CD4-positive, alpha-beta T cell treated with Interleukin-10 for 1 hour (primary cell): Measurements from ENCODE around the gene CRACR2A.
A peak's percentile ranks its signal among the peaks of the same experiment; 100 is the strongest.

Source experiments
- DNase-seq: peaks from one replicate; pipeline ENCODE4 v3.0.0-alpha.2; 2020

The CRACR2A gene

GRCh38 chr12:3752741-3753486 is at the start of gene CRACR2A:
CRACR2A (minus strand) TSS chr12:3753109; CDS start chr12:3696999, 56,110 bp downstream.
- DNase-seq, result peak; percentile 85

- DNase-seq, result no peak
These were observed 44.7 kb upstream of the CRACR2A start for GRCh38 chr12:3797531-3798048.

- DNase-seq, result no peak
These were observed 42.7 kb upstream of the CRACR2A start for GRCh38 chr12:3795492-3796133.

GRCh38 chr12:3795066-3795465 is 42.2 kb upstream of the CRACR2A start:
- DNase-seq, result no peak

- DNase-seq, result no peak
These were observed 39.8 kb upstream of the CRACR2A start for GRCh38 chr12:3792623-3793288.

GRCh38 chr12:3791256-3791874 is 38.5 kb upstream of the CRACR2A start:
- DNase-seq, result no peak

- DNase-seq, result no peak
These were observed 37.7 kb upstream of the CRACR2A start for GRCh38 chr12:3790642-3791041.

GRCh38 chr12:3789838-3790237 is 36.9 kb upstream of the CRACR2A start:
- no peak for DNase-seq

GRCh38 chr12:3777206-3777809 is 24.4 kb upstream of the CRACR2A start:
- peak; percentile 53 for DNase-seq

- DNase-seq, result no peak
These were observed 22.6 kb upstream of the CRACR2A start for GRCh38 chr12:3775385-3776035.

GRCh38 chr12:3772380-3772779 is 19.5 kb upstream of the CRACR2A start:
- DNase-seq, result no peak

GRCh38 chr12:3771853-3772252 is 18.9 kb upstream of the CRACR2A start:
- no peak for DNase-seq

GRCh38 chr12:3770891-3771290 is 18.0 kb upstream of the CRACR2A start:
- no peak for DNase-seq

GRCh38 chr12:3768911-3769447 is 16.1 kb upstream of the CRACR2A start:
- DNase-seq, result no peak

GRCh38 chr12:3761116-3761735 is 8.3 kb upstream of the CRACR2A start:
- no peak for DNase-seq

GRCh38 chr12:3759878-3760277 is 7.0 kb upstream of the CRACR2A start:
- no peak for DNase-seq

- DNase-seq, result no peak
These were observed 4.4 kb upstream of the CRACR2A start for GRCh38 chr12:3757261-3757660.

GRCh38 chr12:3755898-3756297 is 3.0 kb upstream of the CRACR2A start:
- no peak for DNase-seq

- DNase-seq, result peak; percentile 11
These were observed 805 bp upstream of the CRACR2A start for GRCh38 chr12:3753544-3754284.

GRCh38 chr12:3752096-3752709 is 706 bp downstream of the CRACR2A start:
- peak; percentile 75 for DNase-seq
